ENCODE measurements around the gene COPS3. TPM values are rescaled to one million over a fixed set of nuclear protein-coding genes. Genes with fewer than 3 reads are reported as not detected.

COPS3 gene
- total and polyA plus RNA-seq, 11 donors, result 34.7 to 108 (median 74.0) TPM

DNA sequence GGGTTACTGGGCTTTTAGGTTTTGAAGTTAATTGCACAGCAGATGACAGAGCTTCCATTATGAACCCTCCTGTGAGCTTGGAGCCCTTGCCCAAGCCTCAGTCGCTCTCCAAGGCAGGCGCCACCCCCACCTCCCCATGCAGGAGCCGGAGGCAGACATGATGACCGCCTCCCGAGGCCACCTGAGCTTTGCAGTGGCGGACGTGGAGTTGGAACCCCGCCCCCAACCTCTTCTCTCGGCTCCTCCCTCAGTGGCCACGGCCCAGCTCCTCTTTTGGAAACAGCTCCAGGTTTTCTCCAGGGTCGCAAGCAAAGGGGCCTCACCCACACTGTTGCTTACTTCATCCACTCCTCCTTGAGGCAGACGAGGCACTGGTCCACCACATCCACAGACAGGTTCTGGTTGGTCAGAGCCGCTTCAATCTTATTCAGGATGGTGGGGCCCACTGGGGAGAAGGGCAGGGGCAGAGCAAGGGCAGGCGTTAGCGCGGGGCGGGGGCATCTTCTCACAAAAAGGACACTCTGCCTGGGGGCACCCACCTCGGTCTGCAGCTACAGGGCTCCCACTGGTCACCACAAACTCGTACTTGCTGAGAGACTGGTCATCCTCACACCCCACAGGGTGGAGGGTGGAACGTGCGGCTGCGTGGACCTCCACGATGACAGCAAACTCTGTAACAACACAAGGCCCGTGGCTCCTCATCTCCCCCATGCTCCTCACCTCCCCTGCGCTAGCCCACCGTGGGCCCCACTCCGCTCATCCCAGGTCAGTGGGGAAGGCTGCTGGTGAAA lies 66.2 kb downstream of the COPS3 start:
- no peak overlapping the region for H3K27ac ChIP-seq
- H3K36me3 ChIP-seq, result peaks cover 2 to 96% (median 86%) of the 10 kb centered on the region in 9 donors
- peaks cover 0 to 2% (median 0%) of the 10 kb centered on the region in 12 donors for H3K4me1 ChIP-seq
- 86 to 88% (median 87%) methylated on average over 26 to 27 of the region's 27 CpGs for WGBS, 4 donors
- H3K9me3 ChIP-seq, result no peaks in the 10 kb centered on the region
- DNase-seq, result peak in 1 of 5 donors; percentile 9
- no peak for TF ChIP-seq POLR2A (IDR thresholded peaks at IDR 0.05)
- no peak for TF ChIP-seq CTCF (IDR thresholded peaks at IDR 0.05)
- no peak for ATAC-seq
- no peaks in the 10 kb centered on the region for H3K27me3 ChIP-seq
- intact Hi-C loops (cut with DNase I), result loop anchor here in 2 of 10 donors (10.0 kb wide), 1 partner anchor 210 kb away; no protein-coding TSS in a partner anchor
- H3K4me3 ChIP-seq, result no peak overlapping the region

DNA sequence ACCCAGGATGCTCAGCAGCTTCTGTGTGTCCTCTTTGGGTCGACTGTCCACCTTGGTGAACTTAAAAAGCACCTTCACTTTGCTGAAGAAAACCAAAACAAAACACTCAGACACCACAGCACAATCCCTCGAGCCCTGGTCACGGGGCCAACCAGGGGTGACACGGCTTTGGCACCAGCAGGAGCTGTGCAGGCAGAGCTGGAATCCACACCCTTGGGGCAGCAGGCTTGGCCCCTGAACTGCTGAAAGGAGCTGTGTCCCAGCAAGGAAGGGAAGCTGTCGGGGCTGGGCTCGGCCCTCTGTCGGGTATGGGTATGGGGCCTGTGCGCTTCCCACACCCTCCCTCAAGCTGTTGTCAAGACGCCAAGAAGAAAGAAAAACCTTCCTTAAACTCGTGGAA lies 67.3 kb downstream of the COPS3 start:
- Histone ChIP-seq H3K4me1 (peaks cover 0 to 2% (median 0%) of the 10 kb centered on the region in 12 donors), H3K27me3 (no peaks in the 10 kb centered on the region), H3K36me3 (peaks cover 2 to 86% (median 76%) of the 10 kb centered on the region in 9 donors), H3K27ac (no peak overlapping the region), H3K9me3 (no peaks in the 10 kb centered on the region), H3K4me3 (no peak overlapping the region)
- DNase-seq (no peak), ATAC-seq (peak in 3 of 4 donors; percentile 13 to 49 (median 38))
- no peak for TF ChIP-seq POLR2A (IDR thresholded peaks at IDR 0.05)
- no peak for TF ChIP-seq CTCF (IDR thresholded peaks at IDR 0.05)
- intact Hi-C loops (cut with DNase I), result loop anchor here in 2 of 10 donors (10.0 kb wide), 1 partner anchor 209 kb away; no protein-coding TSS in a partner anchor
- whole genome bisulfite sequencing, 4 donors, result 61 to 74% (median 68%) methylated on average over 10 of the region's 10 CpGs

DNA sequence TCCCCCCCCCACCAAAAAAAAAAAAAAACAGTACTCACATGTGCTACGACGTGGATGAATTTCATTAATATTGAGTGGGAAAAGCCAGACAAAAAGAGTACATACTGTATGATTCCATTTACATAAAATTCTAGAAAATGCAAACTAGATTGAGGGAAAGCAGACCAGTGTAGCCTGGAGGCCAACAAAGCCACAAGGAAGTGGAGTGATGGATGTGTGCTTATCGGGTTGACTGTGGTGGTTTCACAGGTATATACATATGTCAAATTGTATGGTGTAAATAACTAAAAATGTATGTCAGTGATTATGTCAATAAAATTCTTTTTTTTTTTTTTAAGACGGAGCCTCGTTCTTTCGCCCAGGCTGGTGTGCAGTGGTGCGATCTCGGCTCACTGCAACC lies 73.0 kb downstream of the COPS3 start:
- TF ChIP-seq CTCF (IDR thresholded peaks at IDR 0.05) (no peak), POLR2A (IDR thresholded peaks at IDR 0.05) (no peak)
- H3K36me3 ChIP-seq, result peaks cover 0 to 28% (median 19%) of the 10 kb centered on the region in 9 donors
- DNase-seq (peak in 1 of 5 donors; percentile 1), ATAC-seq (no peak)
- no peak overlapping the region for H3K4me3 ChIP-seq
- H3K27ac ChIP-seq, result no peak overlapping the region
- no peaks in the 10 kb centered on the region for H3K9me3 ChIP-seq
- intact Hi-C loops (cut with DNase I), result no loop called here
- 85 to 89% (median 87%) methylated on average over 8 of the region's 8 CpGs for WGBS, 4 donors
- H3K4me1 ChIP-seq, result peaks cover 0 to 37% (median 27%) of the 10 kb centered on the region in 12 donors
- H3K27me3 ChIP-seq, result no peaks in the 10 kb centered on the region

- H3K9me3 ChIP-seq, result no peaks in the 10 kb centered on the region
- peaks cover 0 to 48% (median 32%) of the 10 kb centered on the region in 12 donors for H3K4me1 ChIP-seq
- DNase-seq (no peak), ATAC-seq (no peak)
- 62 to 74% (median 72%) methylated on average over 16 of the region's 16 CpGs for WGBS, 4 donors
- peak overlapping the region in 8 of 12 donors; percentile 41 to 96 (median 80) for H3K27ac ChIP-seq
- H3K27me3 ChIP-seq, result no peaks in the 10 kb centered on the region
- H3K36me3 ChIP-seq, result peaks cover 0 to 19% (median 11%) of the 10 kb centered on the region in 9 donors
- H3K4me3 ChIP-seq, result no peak overlapping the region
- intact Hi-C loops (cut with DNase I), result no loop called here
- TF ChIP-seq POLR2A (IDR thresholded peaks at IDR 0.05), result no peak
- no peak for TF ChIP-seq CTCF (IDR thresholded peaks at IDR 0.05)
Observed at GRCh38 chr17:17206913-17207335, 74.1 kb downstream of the COPS3 start.
